HG03521 (cell line): ENCODE results near the gene TRAK1.

Experiments used
- ATAC-seq: cut with Tn5 transposase; IDR thresholded peaks from one replicate; pipeline ENCODE4 v1.9.1; 2021; ENCODE audit warnings: mild to moderate bottlenecking, moderate library complexity; ENCODE audit not compliant: unreplicated experiment

TRAK1 gene

DNA sequence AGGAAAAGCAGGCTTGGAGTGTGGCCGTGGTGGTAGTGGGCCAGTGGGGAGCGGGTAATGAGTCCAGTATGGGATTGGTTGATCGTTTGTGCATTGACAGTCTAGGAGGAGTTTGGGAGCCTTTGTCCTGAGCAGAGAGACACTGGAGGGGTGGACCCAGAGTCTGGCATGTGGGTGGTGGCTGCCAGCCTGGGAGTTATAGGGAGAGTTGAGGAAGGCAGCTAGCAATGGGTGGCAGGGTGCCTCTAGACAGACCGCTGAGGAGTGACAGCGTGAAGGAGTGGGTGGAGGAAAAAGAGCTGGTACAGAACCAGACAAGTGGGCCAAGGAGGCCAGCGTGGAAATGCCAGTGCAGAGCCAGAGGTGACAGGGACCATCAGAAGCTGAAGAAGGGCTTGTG is 176.7 kb downstream of the TRAK1 start:
- no peak for ATAC-seq

DNA sequence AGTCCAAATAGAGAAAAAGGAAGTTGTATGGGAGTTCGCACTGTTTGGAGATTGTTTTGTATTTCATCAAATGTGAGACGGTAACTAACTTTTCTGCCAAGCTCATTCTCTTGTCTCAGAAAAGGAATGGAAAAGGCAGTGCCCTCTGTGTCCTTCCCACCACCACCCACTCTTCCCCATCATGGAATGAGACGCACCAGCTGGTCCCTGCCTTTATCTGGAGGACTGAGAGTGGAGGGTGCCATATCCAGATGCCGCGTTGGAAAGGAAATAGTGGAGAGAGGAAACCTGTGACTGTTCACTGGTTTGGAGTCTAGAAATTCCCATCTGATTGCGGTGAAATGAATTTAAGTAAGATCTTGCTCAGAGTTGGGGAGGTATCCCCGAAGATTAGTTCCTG is 178.5 kb downstream of the TRAK1 start:
- ATAC-seq = no peak

DNA sequence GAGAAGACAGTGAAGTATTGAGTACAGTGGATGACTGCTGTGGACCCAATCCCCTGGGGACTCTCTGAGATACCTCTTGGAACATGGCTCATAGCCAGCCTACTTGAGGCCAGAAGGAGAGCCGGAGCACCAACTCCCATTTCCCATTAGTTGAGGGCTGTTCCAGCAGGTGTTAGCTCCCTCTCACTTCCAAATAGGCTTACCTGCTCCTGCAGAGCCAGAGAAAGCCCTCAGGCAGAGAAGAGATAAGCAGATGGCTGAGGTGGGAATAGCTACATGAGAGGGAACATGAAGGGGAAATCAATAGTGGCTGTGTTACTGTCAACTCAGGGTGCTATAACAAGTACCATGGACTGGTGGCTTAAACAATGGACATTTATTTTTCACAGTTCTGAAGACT is 179.4 kb downstream of the TRAK1 start:
- no peak for ATAC-seq

DNA sequence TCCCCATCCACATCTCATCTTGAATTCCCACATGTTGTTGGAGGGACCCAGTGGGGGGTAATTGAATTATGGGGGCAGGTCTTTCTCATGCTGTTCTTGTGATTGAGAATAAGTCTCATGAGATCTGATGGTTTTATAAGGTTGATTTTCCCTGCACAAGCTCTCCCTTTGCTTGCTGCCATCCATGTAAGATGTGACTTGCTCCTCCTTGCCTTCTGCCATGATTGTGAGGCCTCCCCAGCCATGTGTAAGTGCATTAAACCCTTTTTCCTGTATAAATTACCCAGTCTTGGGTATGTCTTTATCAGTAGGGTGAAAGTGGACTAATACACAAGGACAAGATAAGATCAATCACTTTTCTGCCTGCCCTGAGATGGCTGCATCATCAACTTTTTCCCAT is 180.6 kb downstream of the TRAK1 start:
- no peak for ATAC-seq

DNA sequence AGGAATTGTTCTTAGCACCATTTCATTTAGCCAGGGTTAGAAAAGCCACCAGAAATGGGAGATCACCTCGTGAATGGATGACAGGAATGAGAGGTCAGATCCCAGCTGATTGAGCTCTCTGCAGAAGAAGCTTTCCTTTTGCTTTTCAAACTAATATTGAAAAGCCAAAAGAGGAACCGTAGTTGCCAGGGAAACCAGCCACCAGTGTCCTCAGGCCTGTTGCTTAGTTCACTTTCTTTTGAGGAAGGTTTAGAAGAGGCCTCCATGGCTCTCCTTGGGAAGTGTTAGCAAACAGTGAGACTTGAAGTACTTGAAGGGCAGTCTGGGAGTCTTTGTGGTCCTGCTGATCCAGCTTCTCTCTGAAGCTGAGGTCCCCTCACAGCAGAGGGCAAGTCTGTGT is 182.2 kb downstream of the TRAK1 start:
- ATAC-seq = no peak

DNA sequence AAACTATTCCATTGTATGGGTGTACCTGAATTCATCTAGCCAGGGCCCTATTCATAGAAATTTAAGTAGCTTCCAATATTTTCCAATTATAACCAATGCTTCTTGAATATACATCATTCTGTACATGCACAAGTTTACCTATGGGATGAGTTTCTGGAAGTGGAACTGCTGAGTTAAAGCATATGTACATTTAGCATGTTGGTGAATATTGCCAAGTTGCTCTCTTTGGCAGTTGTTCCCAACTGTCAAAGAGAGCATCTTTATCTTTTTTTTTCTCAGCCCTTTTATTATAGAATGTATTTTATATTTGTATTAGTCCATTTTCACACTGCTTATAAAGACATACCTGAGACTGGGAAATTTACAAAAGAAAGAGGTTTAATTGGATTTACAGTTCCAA is 183.1 kb downstream of the TRAK1 start:
- no peak for ATAC-seq

DNA sequence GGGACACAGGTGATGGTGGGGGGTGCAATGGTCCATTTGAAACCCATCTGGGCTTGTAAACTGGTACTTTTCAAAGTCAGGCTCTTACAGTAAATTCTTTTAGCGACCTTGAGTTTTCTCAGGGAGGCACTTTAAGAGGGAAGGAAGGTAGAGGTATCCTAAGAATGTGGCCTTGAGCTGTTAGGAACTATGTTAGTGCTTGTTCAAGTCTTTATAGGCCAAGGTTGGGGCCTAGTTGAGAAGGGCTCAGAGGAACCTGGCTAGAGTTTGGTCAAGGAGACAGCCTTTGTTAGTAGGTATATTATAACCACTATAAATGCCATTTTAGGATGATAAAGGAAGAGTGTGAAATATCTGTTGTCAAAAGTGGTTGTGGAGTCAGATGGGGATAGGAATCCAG is 184.1 kb downstream of the TRAK1 start:
- ATAC-seq = no peak
